ENCODE measurements around the gene RASGRP2. TPM values are rescaled to one million over a fixed set of nuclear protein-coding genes. Genes with fewer than 3 reads are reported as not detected.

The RASGRP2 gene
- total and polyA plus RNA-seq, 2 of the 8 experiments (the other 6 are each of a cell fraction or from before 2014, with no cell fraction given) = 40.6 to 45.7 TPM

GRCh38 chr11:64757549-64758329 lies 13.8 kb upstream of the RASGRP2 start:
- Histone ChIP-seq H3K4me3 (ENCODE audit: extremely low read depth in 1 of 4, insufficient read depth in 2 of 4, low read depth in 3 of 4, low read length in 4 of 4) (no peak overlapping the region), H4K5ac (ENCODE audit: insufficient read length, low read depth, low read length) (no peak overlapping the region), H3K4me1 (replicated peaks in 1 of 4; ENCODE audit: control insufficient read depth in 3 of 4, insufficient read depth in 4 of 4, low read length in 3 of 4) (peaks cover 6 to 45% (median 32%) of the 10 kb centered on the region in 4 experiments), H4K20me1 (replicated peaks in 1 of 2; ENCODE audit: control insufficient read depth in 1 of 2, insufficient read depth in 2 of 2, low read length in 2 of 2) (peaks cover 0 to 1% of the 10 kb centered on the region in 2 experiments), H4K91ac (replicated peaks; ENCODE audit: insufficient read length, low read length) (no peak overlapping the region), H2BK12ac (ENCODE audit: low read depth, low read length) (no peak overlapping the region), H2BK120ac (replicated peaks; ENCODE audit: low read depth, low read length) (no peak overlapping the region), H3K9me3 (ENCODE audit: insufficient read depth in 2 of 2, low read depth in 1 of 2, low read length in 1 of 2) (no peaks in the 10 kb centered on the region), H3K4me2 (ENCODE audit: insufficient read depth in 1 of 2, low read depth in 2 of 2, low read length in 2 of 2) (no peak overlapping the region), H3K23ac (ENCODE audit: insufficient read length) (no peak overlapping the region), H3K79me1 (ENCODE audit: low read depth, low read length) (no peaks in the 10 kb centered on the region), H3K27ac (ENCODE audit: low read depth, low read length) (no peak overlapping the region), H3K14ac (ENCODE audit: insufficient read length) (no peak overlapping the region), H3K18ac (ENCODE audit: extremely low read depth, low read length) (no peak overlapping the region), H3K4ac (replicated peaks; ENCODE audit: insufficient read length, low read depth, low read length) (no peak overlapping the region), H2BK20ac (ENCODE audit: low read length) (no peak overlapping the region), H2BK5ac (ENCODE audit: low read depth, low read length) (no peak overlapping the region), H3K23me2 (ENCODE audit: low read depth, low read length) (no peaks in the 10 kb centered on the region), H3K79me2 (ENCODE audit: control insufficient read depth in 1 of 2, insufficient read depth in 2 of 2, low read length in 2 of 2) (no peaks in the 10 kb centered on the region), H3K27me3 (replicated peaks in 1 of 4; ENCODE audit: control insufficient read depth in 3 of 4, extremely low read depth in 1 of 4, insufficient read depth in 3 of 4, low read length in 3 of 4) (no peaks in the 10 kb centered on the region), H2BK15ac (ENCODE audit: low read length) (peak overlapping the region; percentile 65; the same call in 1 of the 2 replicates), H3K9ac (replicated peaks in 1 of 4; ENCODE audit: extremely low read depth in 1 of 4, low read depth in 3 of 4, low read length in 3 of 4) (no peak overlapping the region), H2AK5ac (ENCODE audit: low read depth, low read length) (no peak overlapping the region), H2AFZ (ENCODE audit: low read length) (no peak overlapping the region), H3K56ac (replicated peaks; ENCODE audit: insufficient read length, low read depth, low read length) (no peak overlapping the region), H3K36me3 (ENCODE audit: control insufficient read depth in 2 of 4, insufficient read depth in 4 of 4, low read length in 3 of 4) (no peaks in the 10 kb centered on the region), H4K8ac (ENCODE audit: extremely low read depth, insufficient read depth, low read length) (no peak overlapping the region)
- DNase-seq (ENCODE audit: low read depth in 1 of 2, low spot score in 2 of 2) = no peak
- ChIA-PET POLR2A (ENCODE audit: partially characterized antibody) (interaction anchor here (29.2 to 42.9 kb wide), 2 partner anchors 8 kb away, joined by 1087 read pairs; partner anchors contain the start of genes PYGM, RASGRP2 and SF1), CTCF (ENCODE audit: partially characterized antibody) (interaction anchor here (1.1 to 23.7 kb wide), 4 partner anchors 8 to 34 kb away, joined by 3 to 376 read pairs (median 190); partner anchors contain the start of genes PYGM, RASGRP2 and SF1)
- TF ChIP-seq POLR2A (IDR thresholded peaks at IDR 0.05; ENCODE audit: control extremely low read depth in 1 of 2, low read depth in 2 of 2, low read length in 2 of 2) = no peak
- TF ChIP-seq KDM1A (IDR thresholded peaks at IDR 0.05; ENCODE audit: borderline replicate concordance, low read length) = peak; percentile 73
- WGBS, 2 experiments (ENCODE audit: extremely low coverage in 1 of 2, insufficient coverage in 1 of 2, insufficient read length in 1 of 2, insufficient replicate concordance in 2 of 2, low coverage in 1 of 2, low lambda C conversion rate in 2 of 2, missing lambda C conversion rate in 1 of 2) = 89% methylated on average over 19 of the region's 19 CpGs; no CpG with 5 or more reads in 1 of the 2 experiments
- FAIRE-seq = no peak
